PC-9 (cell line): ENCODE data around the gene ANO1.

Experiments used
- CTCF ChIP-seq: fragments of 200-600 bp; sonication (generic); conservative IDR thresholded peaks from 2 replicates; pipeline ENCODE4 v1.6.1; 2017; ENCODE audit warnings: mixed run types, antibody characterized with exemption, mild to moderate bottlenecking, moderate library complexity
- EZH2 ChIP-seq: fragments of 200-600 bp; sonication (generic); IDR thresholded peaks from 2 replicates; pipeline ENCODE4 v1.8.0; 2017; ENCODE audit warnings: antibody characterized with exemption, low read depth

DNA sequence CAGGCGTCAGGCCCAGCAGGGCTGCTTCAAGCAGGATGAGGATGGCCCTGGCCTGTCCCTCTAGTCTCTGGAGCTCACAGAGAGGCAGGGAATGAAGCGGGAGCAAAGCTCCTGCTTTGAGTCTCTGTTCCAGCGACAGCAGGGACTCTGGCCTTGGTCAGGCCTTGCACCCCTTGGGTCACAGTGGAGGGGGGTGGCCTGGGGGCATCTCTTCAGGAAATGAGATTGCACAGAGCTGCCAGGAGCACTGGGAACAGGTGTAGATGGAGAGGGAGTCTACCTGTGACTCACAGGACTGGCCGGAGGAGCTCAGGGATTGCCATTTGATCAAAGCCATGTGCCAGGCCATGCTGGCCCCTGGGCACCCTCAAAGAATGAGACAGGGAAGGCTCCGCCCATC, 1.6 kb downstream of the ANO1 start:
- TF ChIP-seq CTCF (no peak), EZH2 (no peak)
